ENCODE measurements around the gene KCNS3. TPM values are rescaled to one million over a fixed set of nuclear protein-coding genes. Genes with fewer than 3 reads are reported as not detected.

The KCNS3 gene
- total RNA-seq, 1 donor from 2014 or later = 10.0 TPM

DNA sequence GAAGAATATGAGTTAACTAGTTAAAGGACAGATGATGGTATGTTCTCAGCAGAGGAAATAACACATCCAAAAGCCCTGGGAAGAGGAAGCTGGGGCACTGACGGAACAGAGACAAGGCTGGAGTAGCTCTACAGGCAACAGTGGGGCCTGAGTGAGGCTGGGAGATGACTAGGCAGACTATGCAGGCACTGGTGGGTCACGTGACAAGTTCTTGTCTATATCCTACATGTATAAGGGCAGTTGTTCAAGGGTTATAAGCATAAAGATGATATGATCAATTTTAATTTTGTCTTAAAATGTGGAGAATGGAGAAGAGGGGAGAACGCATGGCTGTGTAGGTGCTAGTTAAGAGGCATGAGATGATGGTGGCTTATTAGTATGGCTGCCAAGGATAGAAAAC is 68.6 kb downstream of the KCNS3 start:
- Histone ChIP-seq H3K4me1 (no peaks in the 10 kb centered on the region), H3K9me3 (ENCODE audit: low read depth) (no peaks in the 10 kb centered on the region), H3K4me3 (no peak overlapping the region), H2AFZ (replicated peaks) (no peak overlapping the region), H3K27ac (no peak overlapping the region), H3K36me3 (no peaks in the 10 kb centered on the region), H3K4me2 (no peak overlapping the region), H3K79me2 (ENCODE audit: low read depth) (no peaks in the 10 kb centered on the region), H3F3A (ENCODE audit: low read depth) (no peaks in the 10 kb centered on the region), H3K27me3 (no peaks in the 10 kb centered on the region), H4K20me1 (ENCODE audit: low read depth) (no peaks in the 10 kb centered on the region), H3K9ac (no peak overlapping the region)
- Mint-ChIP-seq H3K9me3 (no peaks in the 10 kb centered on the region), H3K4me3 (no peak overlapping the region), H3K36me3 (no peaks in the 10 kb centered on the region), H3K27ac (no peak overlapping the region), H3K27me3 (ENCODE audit: insufficient read depth, low read depth) (peaks cover 2% of the 10 kb centered on the region), H3K4me1 (no peaks in the 10 kb centered on the region)
- DNase-seq (ENCODE audit: low spot score) = no peak
- TF ChIP-seq EZH2phosphoT487 (IDR thresholded peaks at IDR 0.05) (no peak), EZH2 (IDR thresholded peaks at IDR 0.05) (no peak)
- TF ChIP-seq, protein P1, sequence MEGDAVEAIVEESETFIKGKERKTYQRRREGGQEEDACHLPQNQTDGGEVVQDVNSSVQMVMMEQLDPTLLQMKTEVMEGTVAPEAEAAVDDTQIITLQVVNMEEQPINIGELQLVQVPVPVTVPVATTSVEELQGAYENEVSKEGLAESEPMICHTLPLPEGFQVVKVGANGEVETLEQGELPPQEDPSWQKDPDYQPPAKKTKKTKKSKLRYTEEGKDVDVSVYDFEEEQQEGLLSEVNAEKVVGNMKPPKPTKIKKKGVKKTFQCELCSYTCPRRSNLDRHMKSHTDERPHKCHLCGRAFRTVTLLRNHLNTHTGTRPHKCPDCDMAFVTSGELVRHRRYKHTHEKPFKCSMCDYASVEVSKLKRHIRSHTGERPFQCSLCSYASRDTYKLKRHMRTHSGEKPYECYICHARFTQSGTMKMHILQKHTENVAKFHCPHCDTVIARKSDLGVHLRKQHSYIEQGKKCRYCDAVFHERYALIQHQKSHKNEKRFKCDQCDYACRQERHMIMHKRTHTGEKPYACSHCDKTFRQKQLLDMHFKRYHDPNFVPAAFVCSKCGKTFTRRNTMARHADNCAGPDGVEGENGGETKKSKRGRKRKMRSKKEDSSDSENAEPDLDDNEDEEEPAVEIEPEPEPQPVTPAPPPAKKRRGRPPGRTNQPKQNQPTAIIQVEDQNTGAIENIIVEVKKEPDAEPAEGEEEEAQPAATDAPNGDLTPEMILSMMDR (IDR thresholded peaks at IDR 0.05) = no peak

DNA sequence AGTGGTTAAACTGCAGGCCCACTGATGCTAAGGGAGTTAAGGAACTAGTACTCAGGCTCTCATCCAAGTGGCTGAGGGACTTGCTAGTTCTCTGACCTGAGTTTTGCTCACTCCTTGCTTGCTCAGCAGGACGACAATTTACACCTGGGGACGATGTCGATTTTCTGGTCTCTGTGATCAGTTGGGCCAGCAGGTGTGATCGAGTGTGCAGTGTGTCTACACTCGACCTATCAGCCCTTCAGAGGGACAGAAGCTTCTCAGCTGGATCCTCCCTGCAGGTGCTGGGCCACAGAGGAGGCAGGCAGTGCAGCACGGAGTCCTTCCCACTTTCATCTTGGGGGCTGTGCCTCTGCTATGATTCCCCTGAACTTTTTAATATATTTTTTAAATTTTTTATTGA is 71.5 kb downstream of the KCNS3 start:
- Histone ChIP-seq H3K9me3 (ENCODE audit: low read depth) (no peaks in the 10 kb centered on the region), H3K4me3 (no peak overlapping the region), H3K27me3 (no peaks in the 10 kb centered on the region), H3K9ac (no peak overlapping the region), H3K4me1 (no peaks in the 10 kb centered on the region), H2AFZ (replicated peaks) (no peak overlapping the region), H3K36me3 (no peaks in the 10 kb centered on the region), H3K79me2 (ENCODE audit: low read depth) (no peaks in the 10 kb centered on the region), H3K27ac (no peak overlapping the region), H3F3A (ENCODE audit: low read depth) (no peaks in the 10 kb centered on the region), H3K4me2 (no peak overlapping the region), H4K20me1 (ENCODE audit: low read depth) (no peaks in the 10 kb centered on the region)
- no peak overlapping the region for H3K4me3 Mint-ChIP-seq
- H3K27me3 Mint-ChIP-seq (ENCODE audit: insufficient read depth, low read depth) = peaks cover 2% of the 10 kb centered on the region
- H3K9me3 Mint-ChIP-seq = no peaks in the 10 kb centered on the region
- H3K27ac Mint-ChIP-seq = no peak overlapping the region
- TF ChIP-seq EZH2 (IDR thresholded peaks at IDR 0.05) (no peak), EZH2phosphoT487 (IDR thresholded peaks at IDR 0.05) (no peak)
- TF ChIP-seq, protein P1 (IDR thresholded peaks at IDR 0.05) = no peak
- no peak for DNase-seq (ENCODE audit: low spot score)
- no peaks in the 10 kb centered on the region for H3K36me3 Mint-ChIP-seq
- no peaks in the 10 kb centered on the region for H3K4me1 Mint-ChIP-seq

DNA sequence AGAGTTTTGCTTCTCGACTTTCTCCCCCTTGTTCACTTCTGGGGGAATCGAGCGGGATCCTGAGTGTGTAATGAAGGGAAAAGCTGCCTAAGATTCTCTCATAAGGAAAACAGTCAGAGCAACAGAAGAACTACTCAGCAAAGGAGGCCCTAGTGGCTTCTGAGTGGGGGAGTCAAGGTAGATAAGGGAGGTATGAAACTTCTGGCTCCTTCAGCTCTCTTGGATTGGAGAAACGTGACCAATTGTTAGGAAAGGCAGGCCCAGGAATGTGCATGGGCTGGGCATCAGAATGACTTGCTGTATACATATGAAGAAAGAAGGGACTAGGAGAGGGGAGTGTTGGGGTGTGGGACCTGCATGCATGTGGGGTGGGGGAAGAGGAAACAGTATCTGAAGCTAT is 73.1 kb downstream of the KCNS3 start:
- H3K4me1 ChIP-seq = no peaks in the 10 kb centered on the region
- H3K27me3 ChIP-seq = no peaks in the 10 kb centered on the region
- no peak for TF ChIP-seq EZH2phosphoT487 (IDR thresholded peaks at IDR 0.05)
- TF ChIP-seq EZH2 (IDR thresholded peaks at IDR 0.05) = no peak
- TF ChIP-seq, protein P1 (IDR thresholded peaks at IDR 0.05) = no peak
- no peaks in the 10 kb centered on the region for H3K27me3 Mint-ChIP-seq (ENCODE audit: insufficient read depth, low read depth)
- H3K9me3 Mint-ChIP-seq = no peaks in the 10 kb centered on the region
- no peaks in the 10 kb centered on the region for H3K36me3 Mint-ChIP-seq
- no peak overlapping the region for H3K4me3 Mint-ChIP-seq
- no peaks in the 10 kb centered on the region for H3K4me1 Mint-ChIP-seq
- H2AFZ ChIP-seq (replicated peaks) = no peak overlapping the region
- H3K27ac ChIP-seq = no peak overlapping the region
- H3K9me3 ChIP-seq (ENCODE audit: low read depth) = no peaks in the 10 kb centered on the region
- H3K4me3 ChIP-seq = no peak overlapping the region
- H4K20me1 ChIP-seq (ENCODE audit: low read depth) = no peaks in the 10 kb centered on the region
- no peak for DNase-seq (ENCODE audit: low spot score)
- no peak overlapping the region for H3K4me2 ChIP-seq
- no peaks in the 10 kb centered on the region for H3F3A ChIP-seq (ENCODE audit: low read depth)
- no peak overlapping the region for H3K9ac ChIP-seq
- H3K27ac Mint-ChIP-seq = no peak overlapping the region
- no peaks in the 10 kb centered on the region for H3K36me3 ChIP-seq
- no peaks in the 10 kb centered on the region for H3K79me2 ChIP-seq (ENCODE audit: low read depth)

Data from neural progenitor cell (in vitro differentiated cells).